Tibial nerve (tissue), 3 donors: ENCODE measurements around the gene CGNL1.

Experiments
- POLR2A ChIP-seq, 2 donors: fragments of 450-650 bp; IDR thresholded peaks; one replicate each; pipeline ENCODE4 v1.6.1; 2017; ENCODE audit warnings: antibody characterized with exemption in 2 of 2, mild to moderate bottlenecking in 2 of 2, moderate library complexity in 2 of 2
- TF ChIP-seq, protein P1 (sequence below), 5 experiments: fragments of 200-600 bp in 3 of 5; fragments of 450-650 bp in 2 of 5; sonication (generic) in 3 of 5; IDR thresholded peaks; one replicate each; pipeline ENCODE4 v1.5.1; 2016 to 2019; ENCODE audit warnings: antibody characterized with exemption in 5 of 5, mild to moderate bottlenecking in 3 of 5, moderate library complexity in 2 of 5

DNA sequence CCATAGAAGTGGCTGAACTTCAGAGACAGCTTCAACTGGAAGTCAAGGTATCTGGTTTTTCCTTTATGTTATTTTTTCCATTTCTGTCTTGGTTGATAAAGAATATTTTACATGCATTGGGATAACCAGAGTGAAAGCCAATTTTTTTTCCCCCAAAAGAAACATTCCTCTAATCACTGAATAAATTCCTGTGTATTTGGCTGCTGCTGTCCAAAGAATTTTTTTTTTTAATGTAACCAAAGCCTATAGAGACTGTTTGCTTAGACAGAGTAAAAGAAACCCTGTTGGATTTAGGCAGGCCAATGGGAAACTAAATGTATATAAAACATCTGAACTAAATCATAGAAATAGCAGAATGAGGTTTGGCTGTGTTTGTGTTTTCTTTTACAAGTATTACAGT, 75.2 kb downstream of the CGNL1 start:
- TF ChIP-seq, protein P1, sequence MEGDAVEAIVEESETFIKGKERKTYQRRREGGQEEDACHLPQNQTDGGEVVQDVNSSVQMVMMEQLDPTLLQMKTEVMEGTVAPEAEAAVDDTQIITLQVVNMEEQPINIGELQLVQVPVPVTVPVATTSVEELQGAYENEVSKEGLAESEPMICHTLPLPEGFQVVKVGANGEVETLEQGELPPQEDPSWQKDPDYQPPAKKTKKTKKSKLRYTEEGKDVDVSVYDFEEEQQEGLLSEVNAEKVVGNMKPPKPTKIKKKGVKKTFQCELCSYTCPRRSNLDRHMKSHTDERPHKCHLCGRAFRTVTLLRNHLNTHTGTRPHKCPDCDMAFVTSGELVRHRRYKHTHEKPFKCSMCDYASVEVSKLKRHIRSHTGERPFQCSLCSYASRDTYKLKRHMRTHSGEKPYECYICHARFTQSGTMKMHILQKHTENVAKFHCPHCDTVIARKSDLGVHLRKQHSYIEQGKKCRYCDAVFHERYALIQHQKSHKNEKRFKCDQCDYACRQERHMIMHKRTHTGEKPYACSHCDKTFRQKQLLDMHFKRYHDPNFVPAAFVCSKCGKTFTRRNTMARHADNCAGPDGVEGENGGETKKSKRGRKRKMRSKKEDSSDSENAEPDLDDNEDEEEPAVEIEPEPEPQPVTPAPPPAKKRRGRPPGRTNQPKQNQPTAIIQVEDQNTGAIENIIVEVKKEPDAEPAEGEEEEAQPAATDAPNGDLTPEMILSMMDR (IDR thresholded peaks at IDR 0.05), result no peak
- TF ChIP-seq POLR2A (IDR thresholded peaks at IDR 0.05), result no peak
